ENCODE measurements around the gene PSME1.

The PSME1 gene

DNA sequence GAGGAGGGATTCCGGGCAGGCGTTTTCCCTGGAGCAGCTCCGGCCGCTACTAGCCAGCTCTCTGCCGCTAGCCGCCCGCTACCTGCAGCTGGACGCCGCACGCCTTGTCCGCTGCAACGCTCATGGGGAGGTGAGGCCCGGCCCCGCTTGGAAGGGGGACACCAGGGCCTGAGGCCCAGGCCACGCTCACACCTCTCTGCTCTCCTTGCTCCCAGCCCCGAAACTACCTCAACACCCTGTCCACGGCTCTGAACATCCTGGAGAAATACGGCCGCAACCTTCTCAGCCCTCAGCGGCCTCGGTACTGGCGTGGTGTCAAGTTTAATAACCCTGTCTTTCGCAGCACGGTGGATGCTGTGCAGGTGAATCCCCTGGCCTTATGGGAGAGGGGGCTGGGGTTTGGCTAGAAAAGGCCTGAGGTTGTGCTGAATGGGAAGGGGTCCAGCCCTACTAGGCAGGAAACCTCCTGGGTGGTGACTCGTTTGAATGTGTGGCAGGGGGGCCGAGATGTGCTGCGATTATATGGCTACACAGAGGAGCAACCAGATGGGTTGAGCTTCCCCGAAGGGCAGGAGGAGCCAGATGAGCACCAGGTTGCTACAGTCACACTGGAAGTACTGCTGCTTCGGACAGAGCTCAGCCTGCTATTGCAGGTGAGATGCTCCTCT, 11.9 kb downstream of the PSME1 start:
- DNase-seq: no peak

DNA sequence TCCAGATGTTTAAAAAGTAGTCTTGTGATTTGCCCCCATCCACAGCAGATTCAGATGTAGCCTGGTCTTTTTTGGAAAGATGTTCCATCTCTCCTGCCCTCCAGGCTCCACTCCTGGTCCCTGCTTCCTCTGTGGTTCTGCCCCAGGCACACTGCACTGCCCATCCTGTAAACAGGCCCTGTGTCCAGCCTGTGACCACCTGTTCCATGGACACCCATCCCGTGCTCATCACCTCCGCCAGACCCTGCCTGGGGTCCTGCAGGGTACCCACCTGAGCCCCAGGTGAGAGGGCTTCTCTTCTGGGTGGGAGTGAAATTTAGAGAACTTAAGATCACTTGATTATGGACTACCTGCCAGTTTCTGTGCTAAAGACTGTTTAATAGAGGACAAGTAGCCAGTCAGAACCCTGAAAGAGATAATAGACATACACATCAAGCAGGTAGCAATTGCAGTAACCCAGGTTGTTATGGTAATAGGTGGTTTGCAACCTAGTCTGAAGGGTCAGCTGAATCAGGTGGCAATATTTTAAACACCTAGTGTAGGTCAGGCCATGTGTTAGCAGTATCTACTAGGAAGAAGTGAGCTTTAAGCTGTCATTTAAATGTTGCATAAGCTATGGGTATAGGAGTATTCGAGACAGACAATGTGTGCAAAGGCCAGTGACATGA, 13.4 kb downstream of the PSME1 start:
- no peak for DNase-seq

DNA sequence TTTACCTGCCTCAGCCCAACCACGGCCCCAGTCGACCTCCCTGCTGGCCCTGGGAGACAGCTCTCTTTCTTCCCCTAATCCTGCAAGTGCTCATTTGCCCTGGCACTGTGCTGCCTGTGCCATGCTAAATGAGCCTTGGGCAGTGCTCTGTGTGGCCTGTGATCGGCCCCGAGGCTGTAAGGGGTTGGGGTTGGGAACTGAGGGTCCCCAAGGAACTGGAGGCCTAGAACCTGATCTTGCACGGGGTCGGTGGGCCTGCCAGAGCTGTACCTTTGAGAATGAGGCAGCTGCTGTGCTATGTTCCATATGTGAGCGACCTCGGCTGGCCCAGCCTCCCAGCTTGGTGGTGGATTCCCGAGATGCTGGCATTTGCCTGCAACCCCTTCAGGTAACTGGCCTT, 14.1 kb downstream of the PSME1 start:
- no peak for DNase-seq

DNA sequence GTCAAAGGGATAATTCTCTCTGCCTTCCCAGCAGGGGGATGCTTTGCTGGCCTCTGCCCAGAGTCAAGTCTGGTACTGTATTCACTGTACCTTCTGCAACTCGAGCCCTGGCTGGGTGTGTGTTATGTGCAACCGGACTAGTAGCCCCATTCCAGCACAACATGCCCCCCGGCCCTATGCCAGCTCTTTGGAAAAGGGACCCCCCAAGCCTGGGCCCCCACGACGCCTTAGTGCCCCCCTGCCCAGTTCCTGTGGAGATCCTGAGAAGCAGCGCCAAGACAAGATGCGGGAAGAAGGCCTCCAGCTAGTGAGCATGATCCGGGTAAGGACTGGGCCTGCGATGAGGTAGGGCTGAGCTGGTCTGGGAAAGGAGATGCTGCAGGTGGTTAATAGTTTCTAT, 14.6 kb downstream of the PSME1 start:
- no peak for DNase-seq

DNA sequence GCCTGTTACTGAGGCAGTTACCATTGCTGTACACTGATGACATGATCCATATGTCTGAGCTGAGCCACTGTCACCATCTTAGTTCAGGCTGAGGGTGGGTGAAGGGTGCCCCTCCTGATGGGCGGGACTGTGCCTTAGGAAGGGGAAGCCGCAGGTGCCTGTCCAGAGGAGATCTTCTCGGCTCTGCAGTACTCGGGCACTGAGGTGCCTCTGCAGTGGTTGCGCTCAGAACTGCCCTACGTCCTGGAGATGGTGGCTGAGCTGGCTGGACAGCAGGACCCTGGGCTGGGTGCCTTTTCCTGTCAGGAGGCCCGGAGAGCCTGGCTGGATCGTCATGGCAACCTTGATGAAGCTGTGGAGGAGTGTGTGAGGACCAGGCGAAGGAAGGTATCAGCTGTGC, 15.0 kb downstream of the PSME1 start:
- DNase-seq: no peak

DNA sequence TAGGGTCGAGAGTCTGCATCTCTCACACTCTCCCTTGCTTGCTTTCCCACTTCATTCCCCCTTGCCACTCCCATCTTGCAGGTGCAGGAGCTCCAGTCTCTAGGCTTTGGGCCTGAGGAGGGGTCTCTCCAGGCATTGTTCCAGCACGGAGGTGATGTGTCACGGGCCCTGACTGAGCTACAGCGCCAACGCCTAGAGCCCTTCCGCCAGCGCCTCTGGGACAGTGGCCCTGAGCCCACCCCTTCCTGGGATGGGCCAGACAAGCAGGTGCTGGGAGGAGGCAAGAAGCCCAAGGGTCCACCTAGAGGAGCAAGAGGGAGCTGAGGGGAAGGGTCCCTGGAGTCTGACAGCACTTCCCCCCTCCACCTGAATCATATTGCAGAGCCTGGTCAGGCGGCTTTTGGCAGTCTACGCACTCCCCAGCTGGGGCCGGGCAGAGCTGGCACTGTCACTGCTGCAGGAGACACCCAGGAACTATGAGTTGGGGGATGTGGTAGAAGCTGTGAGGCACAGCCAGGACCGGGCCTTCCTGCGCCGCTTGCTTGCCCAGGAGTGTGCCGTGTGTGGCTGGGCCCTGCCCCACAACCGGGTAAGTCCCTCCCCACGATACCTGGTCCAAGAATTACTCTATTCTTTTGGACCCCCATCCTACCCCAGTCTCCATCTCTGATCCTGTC, 15.5 kb downstream of the PSME1 start:
- no peak for DNase-seq

DNA sequence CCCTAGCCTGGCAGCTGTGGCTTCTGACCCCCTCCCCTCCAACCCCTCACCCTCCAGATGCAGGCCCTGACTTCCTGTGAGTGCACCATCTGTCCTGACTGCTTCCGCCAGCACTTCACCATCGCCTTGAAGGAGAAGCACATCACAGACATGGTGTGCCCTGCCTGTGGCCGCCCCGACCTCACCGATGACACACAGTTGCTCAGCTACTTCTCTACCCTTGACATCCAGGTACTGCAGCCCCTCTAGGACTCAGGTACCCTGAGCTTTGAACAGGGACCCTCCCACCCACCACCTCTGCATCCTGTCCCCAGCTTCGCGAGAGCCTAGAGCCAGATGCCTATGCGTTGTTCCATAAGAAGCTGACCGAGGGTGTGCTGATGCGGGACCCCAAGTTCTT, 19.1 kb downstream of the PSME1 start:
- no peak for DNase-seq

DNA sequence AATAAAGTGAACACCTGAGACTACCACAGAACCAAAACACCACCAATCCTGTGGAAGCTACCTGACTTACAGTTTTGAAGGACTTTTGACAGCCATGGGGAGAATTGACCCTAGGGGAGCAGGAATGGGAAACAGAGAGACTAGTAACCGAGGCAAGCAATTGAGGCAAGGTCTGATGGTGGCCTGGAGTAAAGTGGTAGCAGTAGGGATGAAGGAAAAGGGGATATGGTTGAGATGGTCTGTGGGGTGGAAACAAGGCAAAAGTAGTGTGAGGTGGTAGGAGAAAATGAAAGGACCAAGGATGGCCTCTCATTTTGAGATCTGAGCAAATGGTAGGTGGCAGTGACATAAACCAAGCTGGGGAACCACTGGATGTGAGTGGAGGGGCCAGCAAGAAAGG, 20.8 kb downstream of the PSME1 start:
- no peak for DNase-seq

DNA sequence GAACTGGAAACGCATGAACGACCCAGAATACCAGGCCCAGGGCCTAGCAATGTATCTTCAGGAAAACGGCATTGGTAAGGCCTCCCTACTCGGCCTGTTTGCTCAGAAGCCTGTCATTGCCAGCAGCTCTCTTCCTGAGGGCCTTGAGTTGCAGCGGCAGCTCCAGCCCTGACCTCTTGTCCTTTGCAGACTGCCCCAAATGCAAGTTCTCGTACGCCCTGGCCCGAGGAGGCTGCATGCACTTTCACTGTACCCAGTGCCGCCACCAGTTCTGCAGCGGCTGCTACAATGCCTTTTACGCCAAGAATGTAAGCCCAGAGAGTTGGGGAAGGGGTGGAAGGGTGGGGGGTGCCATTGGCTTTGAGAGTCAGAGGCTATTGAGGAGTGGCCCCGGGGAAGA, 21.3 kb downstream of the PSME1 start:
- no peak for DNase-seq

DNA sequence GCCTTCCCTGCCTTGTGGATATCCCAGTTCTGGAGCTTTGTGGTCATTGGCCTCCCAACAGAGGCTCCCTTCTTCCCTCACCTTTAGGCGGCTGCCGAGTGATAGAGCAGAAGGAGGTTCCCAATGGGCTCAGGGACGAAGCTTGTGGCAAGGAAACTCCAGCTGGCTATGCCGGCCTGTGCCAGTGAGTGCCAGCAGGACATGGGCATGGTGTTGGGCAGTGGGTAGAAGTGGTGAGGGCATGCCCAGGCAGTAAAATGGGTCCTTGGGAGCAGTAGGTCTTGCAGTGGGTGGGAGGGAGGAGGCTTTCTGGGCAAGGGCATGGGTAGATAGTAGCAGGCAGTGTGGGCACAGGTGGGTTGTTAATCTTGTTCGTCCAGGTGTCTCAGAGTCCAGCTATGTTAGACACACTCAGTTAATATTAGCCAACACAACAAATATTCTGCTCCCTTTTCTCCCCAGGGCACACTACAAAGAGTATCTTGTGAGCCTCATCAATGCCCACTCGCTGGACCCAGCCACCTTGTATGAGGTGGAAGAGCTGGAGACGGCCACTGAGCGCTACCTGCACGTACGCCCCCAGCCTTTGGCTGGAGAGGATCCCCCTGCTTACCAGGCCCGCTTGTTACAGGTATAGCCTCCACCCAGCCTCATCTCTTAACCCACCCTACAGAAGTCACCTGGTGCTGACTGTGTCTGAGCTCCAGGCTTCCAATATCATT, 23.9 kb downstream of the PSME1 start:
- no peak for DNase-seq

DNA sequence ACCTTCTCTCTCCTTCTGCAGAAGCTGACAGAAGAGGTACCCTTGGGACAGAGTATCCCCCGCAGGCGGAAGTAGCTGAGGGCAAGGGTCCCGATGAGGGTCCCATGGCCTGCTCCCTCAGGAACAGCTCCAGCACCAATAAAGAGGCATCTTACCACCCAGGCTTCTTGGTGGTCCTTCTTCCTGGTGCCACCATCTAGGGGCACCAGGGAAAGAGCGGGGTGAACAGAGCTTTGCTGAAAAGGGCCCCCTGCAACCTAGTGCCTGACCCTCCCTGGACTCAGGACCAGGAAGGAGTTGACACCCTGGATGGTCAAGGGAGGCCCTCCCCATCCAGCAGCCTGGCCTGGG, 24.5 kb downstream of the PSME1 start:
- DNase-seq: no peak

DNA sequence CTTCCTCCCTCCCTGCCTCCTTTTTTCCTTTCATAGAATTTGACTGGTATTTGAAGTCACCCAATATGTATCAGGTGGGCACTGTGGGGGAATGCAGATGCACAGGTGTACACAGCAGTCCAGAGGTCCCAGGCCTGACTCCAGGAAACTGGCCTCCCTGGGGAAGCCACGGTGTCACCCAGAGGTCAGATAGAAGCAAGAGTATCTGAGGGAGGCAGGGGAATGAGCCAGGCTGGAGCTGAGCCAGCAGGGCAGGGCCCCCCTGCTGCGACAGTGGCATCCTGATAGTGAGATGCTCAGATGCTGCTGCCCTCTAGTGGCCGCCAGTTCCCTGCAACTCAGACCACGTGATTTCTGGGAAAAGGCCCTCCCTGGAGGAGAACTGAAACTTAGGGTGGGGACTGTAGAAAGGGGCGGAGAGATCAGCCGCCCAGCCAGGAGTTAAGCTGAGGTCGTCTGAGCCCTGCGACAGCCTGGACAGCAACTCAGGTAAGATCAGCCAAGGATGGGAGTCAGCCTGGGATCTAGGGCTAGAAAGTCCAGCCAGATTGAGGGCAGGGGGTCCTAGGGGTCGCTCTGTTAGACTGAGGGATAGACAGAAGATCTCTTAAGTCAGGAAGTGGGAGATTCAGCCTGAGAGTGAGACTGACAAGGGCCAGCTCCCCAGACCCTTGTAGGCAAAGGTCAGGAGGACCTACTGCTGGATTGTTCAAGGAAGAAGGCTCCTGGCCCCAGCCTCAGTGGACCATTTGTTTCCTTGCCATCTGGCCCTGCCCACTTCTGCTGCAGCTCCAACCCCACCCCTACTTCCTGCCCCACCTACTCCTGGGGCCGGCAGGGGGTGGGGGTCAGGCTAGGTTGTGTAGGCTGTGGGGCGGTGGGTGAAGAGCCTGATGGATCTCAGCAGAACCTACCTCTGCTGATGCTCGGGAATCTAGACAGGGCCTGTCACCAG, 25.1 kb downstream of the PSME1 start, which contains the start of gene IRF9:
IRF9 (plus strand) TSS at position 416 of the 955 bp plus-strand sequence. CDS start 880 bp downstream, outside the sequence.
- DNase-seq: peak; percentile 98 to 99

DNA sequence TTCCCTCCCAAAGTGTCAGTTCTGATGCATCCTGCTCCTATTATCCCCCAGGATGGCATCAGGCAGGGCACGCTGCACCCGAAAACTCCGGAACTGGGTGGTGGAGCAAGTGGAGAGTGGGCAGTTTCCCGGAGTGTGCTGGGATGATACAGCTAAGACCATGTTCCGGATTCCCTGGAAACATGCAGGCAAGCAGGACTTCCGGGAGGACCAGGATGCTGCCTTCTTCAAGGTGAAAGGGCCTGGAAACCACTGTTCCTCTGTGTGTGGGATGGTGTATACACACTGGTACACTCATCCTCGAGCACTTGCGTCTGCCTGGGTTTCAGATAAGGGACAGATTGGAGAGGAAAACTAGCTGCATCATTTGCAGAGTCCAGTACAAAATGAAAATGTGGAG, 26.1 kb downstream of the PSME1 start:
- peak; percentile 37 to 53 for DNase-seq

DNA sequence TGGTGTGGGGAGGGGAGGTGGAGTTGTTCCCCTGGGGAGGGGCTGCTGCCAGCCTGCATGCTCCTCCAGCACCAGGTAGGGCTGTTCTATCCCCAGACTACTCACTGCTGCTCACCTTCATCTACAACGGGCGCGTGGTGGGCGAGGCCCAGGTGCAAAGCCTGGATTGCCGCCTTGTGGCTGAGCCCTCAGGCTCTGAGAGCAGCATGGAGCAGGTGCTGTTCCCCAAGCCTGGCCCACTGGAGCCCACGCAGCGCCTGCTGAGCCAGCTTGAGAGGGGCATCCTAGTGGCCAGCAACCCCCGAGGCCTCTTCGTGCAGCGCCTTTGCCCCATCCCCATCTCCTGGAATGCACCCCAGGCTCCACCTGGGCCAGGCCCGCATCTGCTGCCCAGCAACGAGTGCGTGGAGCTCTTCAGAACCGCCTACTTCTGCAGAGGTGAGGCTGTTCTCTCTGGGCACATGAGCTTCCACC, 28.6 kb downstream of the PSME1 start:
- no peak for DNase-seq

DNA sequence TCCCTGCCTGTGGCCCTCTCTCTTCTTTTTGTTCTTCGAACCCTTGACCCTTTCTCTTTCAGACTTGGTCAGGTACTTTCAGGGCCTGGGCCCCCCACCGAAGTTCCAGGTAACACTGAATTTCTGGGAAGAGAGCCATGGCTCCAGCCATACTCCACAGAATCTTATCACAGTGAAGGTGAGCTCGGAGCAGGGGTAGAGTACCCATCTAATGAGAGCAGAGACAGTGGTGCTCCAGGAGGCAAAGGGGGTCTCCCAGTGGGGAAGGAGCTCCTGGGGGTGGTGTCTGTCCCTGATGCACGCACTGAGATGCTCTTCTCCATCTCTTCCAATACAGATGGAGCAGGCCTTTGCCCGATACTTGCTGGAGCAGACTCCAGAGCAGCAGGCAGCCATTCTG, 29.8 kb downstream of the PSME1 start:
- no peak for DNase-seq

DNA sequence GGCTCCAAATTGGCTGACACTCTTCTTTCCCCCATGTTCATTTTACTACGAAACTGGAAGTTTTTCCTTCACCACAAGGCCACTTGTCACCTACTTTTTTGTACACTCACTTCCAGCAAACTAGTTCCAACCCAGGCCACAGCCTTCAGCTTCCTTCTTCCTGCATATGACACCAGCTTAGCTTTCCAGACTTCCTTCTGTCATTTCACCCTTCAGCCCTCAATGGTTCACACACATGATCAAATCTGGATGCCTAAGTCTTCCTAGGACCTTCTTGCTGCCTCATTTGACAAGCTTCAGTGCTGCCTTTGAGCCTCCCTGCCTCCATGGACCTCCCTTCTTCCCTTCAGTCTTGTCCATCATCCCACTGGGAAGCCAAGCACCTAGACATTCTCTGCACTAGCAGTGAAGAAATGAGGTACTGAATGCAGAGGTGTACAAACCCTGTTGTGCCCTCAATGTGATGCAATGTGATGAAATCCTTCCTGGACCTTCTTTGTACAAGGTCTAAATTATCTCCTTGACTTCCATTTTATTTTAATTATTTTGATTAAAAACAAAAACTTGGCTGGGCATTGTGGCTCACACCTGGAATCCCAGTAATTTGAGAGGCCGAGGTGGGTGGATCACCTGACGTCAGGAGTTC, 31.6 kb downstream of the PSME1 start:
- no peak for DNase-seq

DNA sequence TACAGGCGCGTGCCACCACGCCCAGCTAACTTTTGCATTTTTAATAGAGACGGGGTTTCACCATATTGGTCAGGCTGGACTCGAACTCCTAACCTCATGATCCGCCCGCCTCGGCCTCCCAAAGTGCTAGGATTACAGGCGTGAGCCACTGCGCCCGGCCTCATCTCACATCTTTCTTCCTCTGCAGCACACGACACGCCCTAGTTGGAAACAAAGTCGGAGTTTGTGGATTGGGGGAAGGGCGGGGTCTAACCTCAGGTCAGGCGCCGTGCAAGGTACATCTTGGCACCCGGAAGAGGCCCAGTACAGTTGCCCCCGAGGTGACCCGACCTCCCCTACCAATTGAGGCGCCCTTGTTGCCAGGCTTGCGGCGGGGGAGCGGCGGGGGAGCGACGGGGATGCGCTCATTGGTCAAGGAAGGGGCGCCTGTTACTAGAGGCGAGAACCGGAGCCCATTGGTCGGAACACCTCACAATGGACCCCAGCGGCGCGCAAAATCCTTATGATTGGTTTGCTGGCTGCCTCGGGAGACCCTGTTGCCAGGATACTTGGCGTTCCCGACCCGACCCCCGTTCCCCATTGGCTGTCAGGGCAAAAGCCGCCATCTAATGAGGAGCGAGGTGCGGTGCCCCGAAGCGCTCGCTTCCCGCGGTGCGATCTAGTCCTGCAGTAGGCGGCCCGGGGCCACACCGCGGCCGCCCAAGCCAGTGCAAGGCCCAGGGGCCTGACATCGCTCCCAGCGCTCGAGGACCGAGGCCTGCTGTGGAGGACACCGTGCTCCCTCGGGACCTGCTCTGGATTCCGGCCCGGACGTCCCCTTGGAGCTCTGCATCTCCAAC, 35.6 kb downstream of the PSME1 start, which contains the start of gene REC8:
REC8 (plus strand) TSS at position 659 of the 839 bp plus-strand sequence. CDS start 473 bp downstream, outside the sequence.
- peak; percentile 66 to 76 for DNase-seq

DNA sequence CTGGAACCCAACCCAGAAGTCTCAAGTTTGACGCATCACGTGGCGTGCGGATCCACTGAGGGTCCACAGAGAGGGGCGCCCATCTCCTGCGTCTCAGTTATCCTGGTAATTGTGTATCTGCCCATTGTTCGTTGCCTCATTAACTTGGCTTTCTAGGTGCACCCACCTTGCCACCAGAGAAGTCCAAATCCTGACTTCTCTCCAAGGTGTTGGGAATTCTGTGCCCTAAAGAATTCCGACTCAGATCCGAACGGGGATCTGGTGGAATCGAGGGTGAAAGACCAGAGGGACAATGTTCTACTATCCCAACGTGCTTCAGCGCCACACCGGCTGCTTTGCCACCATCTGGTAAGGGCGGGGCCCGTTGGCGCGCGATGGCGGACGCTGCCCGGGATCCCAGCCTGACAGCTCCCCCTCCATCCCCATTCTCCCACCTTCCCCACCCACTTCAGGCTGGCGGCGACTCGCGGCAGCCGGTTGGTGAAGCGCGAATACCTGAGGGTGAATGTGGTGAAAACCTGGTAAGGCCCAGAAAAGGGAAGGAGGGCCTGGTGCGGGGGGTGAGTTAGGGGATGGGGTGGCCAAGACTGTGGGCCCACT, 36.4 kb downstream of the PSME1 start:
- DNase-seq: no peak

DNA sequence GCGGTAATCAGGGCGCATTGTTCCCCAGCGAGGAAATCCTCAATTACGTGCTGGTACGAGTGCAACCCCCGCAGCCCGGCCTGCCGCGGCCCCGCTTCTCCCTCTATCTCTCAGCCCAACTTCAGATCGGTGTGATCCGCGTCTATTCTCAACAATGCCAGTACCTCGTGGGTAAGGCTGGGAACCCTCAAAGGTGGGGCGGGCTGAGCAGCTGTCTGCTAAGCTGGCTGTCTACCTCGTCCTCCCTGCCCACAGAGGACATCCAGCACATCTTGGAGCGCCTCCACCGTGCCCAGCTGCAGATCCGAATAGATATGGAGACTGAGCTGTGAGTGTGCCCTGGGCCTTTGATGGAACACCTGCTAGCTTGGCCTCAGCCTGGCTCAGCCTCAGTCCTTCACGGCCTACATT, 36.9 kb downstream of the PSME1 start:
- DNase-seq: no peak

DNA sequence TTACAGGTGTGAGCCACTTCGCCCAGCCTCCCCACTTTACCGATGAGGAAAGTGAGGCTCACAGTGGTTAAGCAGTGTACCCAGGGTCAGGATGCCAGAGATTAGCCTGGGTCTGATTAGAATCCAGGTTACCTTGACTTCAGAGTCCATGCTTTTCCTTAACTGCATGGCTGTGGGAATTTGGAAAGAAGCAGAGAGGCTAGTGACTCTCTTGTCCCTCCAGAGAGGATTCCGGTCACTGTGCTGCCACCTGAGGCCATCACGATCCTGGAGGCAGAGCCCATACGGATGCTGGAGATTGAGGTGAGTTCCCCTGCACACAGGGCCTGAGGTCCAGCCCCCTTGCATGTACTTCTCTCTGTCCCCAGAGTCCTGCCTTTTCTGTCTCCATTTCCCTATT, 40.6 kb downstream of the PSME1 start:
- no peak for DNase-seq

All from activated CD4-positive, alpha-beta T cell treated with anti-CD3 and anti-CD28 coated beads, Interleukin-2, amount 50 U/mL, for 48 hours (primary cell).